ENCODE measurements around the gene SMCO3. TPM values are rescaled to one million over a fixed set of nuclear protein-coding genes. Genes with fewer than 3 reads are reported as not detected.
A peak's percentile ranks its signal among the peaks of the same experiment; 100 is the strongest.

Gene SMCO3
- total and polyA plus RNA-seq, 3 donors from 2014 or later = 0.20 to 0.39 TPM; not detected in 1

GRCh38 chr12:14756334-14757143 is 57.4 kb downstream of the SMCO3 start:
- DNase-seq = peak; percentile 63
- intact Hi-C loops (cut with DNase I; ENCODE audit: low total_unique reads) = no loop called here

More at GRCh38 chr12:14756334-14757143, 57.4 kb downstream of the SMCO3 start:
- TF ChIP-seq CTCF (IDR thresholded peaks at IDR 0.05) (peak in 2 of 3 experiments; percentile 47 to 57), POLR2A (IDR thresholded peaks at IDR 0.05) (no peak)
- H3K4me3 ChIP-seq = peak overlapping the region in 1 of 2 donors; percentile 12
- WGBS, 2 donors = 9 to 16% methylated on average over 17 of the region's 17 CpGs
- H3K9me3 ChIP-seq = no peaks in the 10 kb centered on the region
- no peaks in the 10 kb centered on the region for H3K27me3 ChIP-seq
- H3K4me1 ChIP-seq = peaks cover 6% of the 10 kb centered on the region
- H3K27ac ChIP-seq = no peak overlapping the region
- H3K36me3 ChIP-seq (ENCODE audit: low read depth, missing control alignments) = no peaks in the 10 kb centered on the region

Other genes with a start within 250 kb of the SMCO3 start
- 10 to 100 TPM in 1 of 2 donors, 1 to 10 TPM in 1; 9.3 to 10.7 TPM for gene PLBD1, start 246.3 kb downstream of the SMCO3 start, total RNA-seq
- 18.5 TPM for gene PLBD1, start 246.3 kb downstream of the SMCO3 start, polyA plus RNA-seq (ENCODE audit: insufficient read depth, low read depth, low replicate concordance)
- gene GUCY2C, start 117.6 kb downstream of the SMCO3 start, total RNA-seq = under 1 TPM; 0.12 to 0.39 TPM
- gene GUCY2C, start 117.6 kb downstream of the SMCO3 start, polyA plus RNA-seq (ENCODE audit: insufficient read depth, low read depth, low replicate concordance) = 0.15 TPM
- gene WBP11, start 10.7 kb downstream of the SMCO3 start, total RNA-seq = 10 to 100 TPM; 37.8 to 41.7 TPM
- 117 TPM for gene WBP11, start 10.7 kb downstream of the SMCO3 start, polyA plus RNA-seq (ENCODE audit: insufficient read depth, low read depth, low replicate concordance)
- 10 to 100 TPM in 1 of 2 donors, 1 to 10 TPM in 1; 5.3 to 11.7 TPM for gene C12orf60, start 10.5 kb downstream of the SMCO3 start, total RNA-seq
- 20.6 TPM for gene C12orf60, start 10.5 kb downstream of the SMCO3 start, polyA plus RNA-seq (ENCODE audit: insufficient read depth, low read depth, low replicate concordance)
- gene ART4, start 29.3 kb upstream of the SMCO3 start, total RNA-seq = 1 to 10 TPM in 1 of 2 donors, under 1 TPM in 1; 0.16 to 1.4 TPM
- gene ART4, start 29.3 kb upstream of the SMCO3 start, polyA plus RNA-seq (ENCODE audit: insufficient read depth, low read depth, low replicate concordance) = 0.57 TPM
- 10 to 100 TPM; 56.7 to 76.8 TPM for gene MGP, start 71.7 kb upstream of the SMCO3 start, total RNA-seq
- gene MGP, start 71.7 kb upstream of the SMCO3 start, polyA plus RNA-seq (ENCODE audit: insufficient read depth, low read depth, low replicate concordance) = 656 TPM
- under 1 TPM; 0.12 to 0.39 TPM for gene ERP27, start 124.4 kb upstream of the SMCO3 start, total RNA-seq
- 0.34 TPM for gene ERP27, start 124.4 kb upstream of the SMCO3 start, polyA plus RNA-seq (ENCODE audit: insufficient read depth, low read depth, low replicate concordance)
- gene ARHGDIB, start 147.4 kb upstream of the SMCO3 start, total RNA-seq = 10 to 100 TPM; 20.2 to 28.4 TPM
- gene ARHGDIB, start 147.4 kb upstream of the SMCO3 start, polyA plus RNA-seq (ENCODE audit: insufficient read depth, low read depth, low replicate concordance) = 66.3 TPM
- not detected for gene PDE6H, start 158.9 kb upstream of the SMCO3 start, total RNA-seq
- not detected for gene PDE6H, start 158.9 kb upstream of the SMCO3 start, polyA plus RNA-seq (ENCODE audit: insufficient read depth, low read depth, low replicate concordance)